ENCODE results near the gene RERE. TPM values are rescaled to one million over a fixed set of nuclear protein-coding genes. Genes with fewer than 3 reads are reported as not detected.

Gene RERE
- total RNA-seq, 4 donors from 2014 or later = 51.2 to 1,226 (median 253) TPM

GRCh38 chr1:8525558-8526275, 291.7 kb downstream of the RERE start:
- H3K9me3 ChIP-seq = no peaks in the 10 kb centered on the region
- H3K27me3 ChIP-seq = no peaks in the 10 kb centered on the region
- DNase-seq = peak; percentile 81 to 87
- H3K36me3 ChIP-seq = no peaks in the 10 kb centered on the region
- H3K27ac ChIP-seq = peak overlapping the region; percentile 83 to 99
- peaks cover 0 to 5% of the 10 kb centered on the region in 2 donors for H3K4me1 ChIP-seq
- intact Hi-C loops (cut with DNase I; ENCODE audit: low total_unique reads) = no loop called here
- peak overlapping the region; percentile 48 to 57 for H3K4me3 ChIP-seq
- TF ChIP-seq CTCF (IDR thresholded peaks at IDR 0.05) (peak in 1 of 4 experiments; percentile 11), POLR2A (IDR thresholded peaks at IDR 0.05) (peak; percentile 57 to 78)

- Histone ChIP-seq H3K4me3 (peak overlapping the region; percentile 48 to 57), H3K27ac (peak overlapping the region; percentile 83 to 99), H3K4me1 (peaks cover 0 to 5% of the 10 kb centered on the region in 2 donors), H3K36me3 (no peaks in the 10 kb centered on the region), H3K27me3 (no peaks in the 10 kb centered on the region), H3K9me3 (no peaks in the 10 kb centered on the region)
- no peak for DNase-seq
- intact Hi-C loops (cut with DNase I; ENCODE audit: low total_unique reads) = no loop called here
- TF ChIP-seq POLR2A (IDR thresholded peaks at IDR 0.05) (no peak), CTCF (IDR thresholded peaks at IDR 0.05) (no peak)
Measured at GRCh38 chr1:8525216-8525557, 292.3 kb downstream of the RERE start.

GRCh38 chr1:8524627-8525157, 292.7 kb downstream of the RERE start:
- TF ChIP-seq CTCF (IDR thresholded peaks at IDR 0.05) = no peak
- no peak for TF ChIP-seq POLR2A (IDR thresholded peaks at IDR 0.05)
- H3K36me3 ChIP-seq = no peaks in the 10 kb centered on the region
- no peaks in the 10 kb centered on the region for H3K27me3 ChIP-seq
- H3K9me3 ChIP-seq = no peaks in the 10 kb centered on the region
- peak overlapping the region; percentile 83 to 99 for H3K27ac ChIP-seq
- intact Hi-C loops (cut with DNase I; ENCODE audit: low total_unique reads) = no loop called here
- peak overlapping the region; percentile 48 to 57 for H3K4me3 ChIP-seq
- DNase-seq = no peak
- peaks cover 0 to 5% of the 10 kb centered on the region in 2 donors for H3K4me1 ChIP-seq

- DNase-seq = no peak
- TF ChIP-seq CTCF (IDR thresholded peaks at IDR 0.05) (no peak), POLR2A (IDR thresholded peaks at IDR 0.05) (no peak)
- Histone ChIP-seq H3K36me3 (no peaks in the 10 kb centered on the region), H3K4me1 (peaks cover 0 to 5% of the 10 kb centered on the region in 2 donors), H3K27me3 (no peaks in the 10 kb centered on the region), H3K27ac (peak overlapping the region; percentile 83 to 99), H3K4me3 (peak overlapping the region in 1 of 2 donors; percentile 48), H3K9me3 (no peaks in the 10 kb centered on the region)
- intact Hi-C loops (cut with DNase I; ENCODE audit: low total_unique reads) = no loop called here
Measured at GRCh38 chr1:8523666-8524206, 293.7 kb downstream of the RERE start.

GRCh38 chr1:8520483-8520966, 296.9 kb downstream of the RERE start:
- Histone ChIP-seq H3K27me3 (no peaks in the 10 kb centered on the region), H3K27ac (peak overlapping the region; percentile 32 to 52), H3K4me1 (peaks cover 5 to 11% of the 10 kb centered on the region in 2 donors), H3K36me3 (no peaks in the 10 kb centered on the region), H3K9me3 (no peaks in the 10 kb centered on the region), H3K4me3 (no peak overlapping the region)
- DNase-seq = no peak
- no peak for TF ChIP-seq CTCF (IDR thresholded peaks at IDR 0.05)
- TF ChIP-seq POLR2A (IDR thresholded peaks at IDR 0.05) = no peak
- intact Hi-C loops (cut with DNase I; ENCODE audit: low total_unique reads) = no loop called here

Data from uterus (tissue), 4 donors.